ENCODE measurements around the gene ATP10A. TPM values are rescaled to one million over a fixed set of nuclear protein-coding genes. Genes with fewer than 3 reads are reported as not detected.
"Not testable (repeated sequence)": the region's sequence is repeated elsewhere in the genome, so short reads cannot be mapped to it uniquely, and the experiment has no call there.

The ATP10A gene
- total RNA-seq, 1 experiment from 2014 or later = 3.0 TPM

DNA sequence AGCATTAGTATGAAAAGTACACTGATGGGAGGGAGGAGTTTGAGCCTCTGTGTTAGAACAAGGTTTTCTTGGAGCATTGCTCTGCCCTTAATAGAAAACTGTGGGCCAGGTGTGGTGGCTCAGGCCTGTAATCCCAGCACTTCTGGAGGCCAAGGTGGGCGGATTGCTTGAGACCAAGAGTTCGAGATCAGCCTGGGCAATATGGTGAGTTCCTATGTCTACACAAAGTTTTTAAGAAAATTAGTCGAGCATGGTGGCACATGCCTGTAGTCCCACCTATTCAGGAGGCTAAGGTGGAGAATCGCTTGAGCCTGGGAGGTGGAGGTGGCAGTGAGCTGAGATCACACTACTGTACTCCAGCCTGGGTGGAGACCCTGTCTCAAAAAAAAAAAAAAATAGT, 103.7 kb downstream of the ATP10A start:
- DNase-seq = no peak
- no peak overlapping the region for H3K27ac Mint-ChIP-seq (ENCODE audit: unreplicated experiment)
- CTCF ChIA-PET = no interaction called here
- no peak overlapping the region for H3K4me3 Mint-ChIP-seq (ENCODE audit: low read depth, unreplicated experiment)
- BruUV-seq (replicated peaks) = no TSS peak
- TF ChIP-seq, protein P1, sequence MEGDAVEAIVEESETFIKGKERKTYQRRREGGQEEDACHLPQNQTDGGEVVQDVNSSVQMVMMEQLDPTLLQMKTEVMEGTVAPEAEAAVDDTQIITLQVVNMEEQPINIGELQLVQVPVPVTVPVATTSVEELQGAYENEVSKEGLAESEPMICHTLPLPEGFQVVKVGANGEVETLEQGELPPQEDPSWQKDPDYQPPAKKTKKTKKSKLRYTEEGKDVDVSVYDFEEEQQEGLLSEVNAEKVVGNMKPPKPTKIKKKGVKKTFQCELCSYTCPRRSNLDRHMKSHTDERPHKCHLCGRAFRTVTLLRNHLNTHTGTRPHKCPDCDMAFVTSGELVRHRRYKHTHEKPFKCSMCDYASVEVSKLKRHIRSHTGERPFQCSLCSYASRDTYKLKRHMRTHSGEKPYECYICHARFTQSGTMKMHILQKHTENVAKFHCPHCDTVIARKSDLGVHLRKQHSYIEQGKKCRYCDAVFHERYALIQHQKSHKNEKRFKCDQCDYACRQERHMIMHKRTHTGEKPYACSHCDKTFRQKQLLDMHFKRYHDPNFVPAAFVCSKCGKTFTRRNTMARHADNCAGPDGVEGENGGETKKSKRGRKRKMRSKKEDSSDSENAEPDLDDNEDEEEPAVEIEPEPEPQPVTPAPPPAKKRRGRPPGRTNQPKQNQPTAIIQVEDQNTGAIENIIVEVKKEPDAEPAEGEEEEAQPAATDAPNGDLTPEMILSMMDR (IDR thresholded peaks at IDR 0.05; ENCODE audit: unreplicated experiment) = no peak
- H3K36me3 Mint-ChIP-seq (ENCODE audit: insufficient read depth, unreplicated experiment) = no peaks in the 10 kb centered on the region
- H3K4me1 Mint-ChIP-seq (ENCODE audit: low read depth, unreplicated experiment) = no peaks in the 10 kb centered on the region
- H3K9me3 Mint-ChIP-seq (ENCODE audit: low read depth, unreplicated experiment) = no peaks in the 10 kb centered on the region
- H3K27me3 Mint-ChIP-seq (ENCODE audit: unreplicated experiment) = no peaks in the 10 kb centered on the region
- intact Hi-C loops (cut with micrococcal nuclease; ENCODE audit: unreplicated experiment) = no loop called here

DNA sequence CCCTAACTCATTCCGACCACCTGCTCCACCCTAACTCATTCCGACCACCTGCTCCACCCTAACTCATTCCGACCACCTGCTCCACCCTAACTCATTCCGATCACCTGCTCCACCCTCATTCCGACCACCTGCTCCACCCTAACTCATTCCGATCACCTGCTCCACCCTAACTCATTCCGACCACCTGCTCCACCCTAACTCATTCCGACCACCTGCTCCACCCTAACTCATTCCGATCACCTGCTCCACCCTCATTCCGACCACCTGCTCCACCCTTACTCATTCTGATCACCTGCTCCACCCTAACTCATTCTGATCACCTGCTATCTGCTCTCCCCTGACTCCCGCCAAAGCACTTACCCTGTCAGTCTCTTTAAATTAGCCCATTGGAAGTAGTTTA, 104.5 kb downstream of the ATP10A start:
- H3K36me3 Mint-ChIP-seq (ENCODE audit: insufficient read depth, unreplicated experiment); H3K4me1 Mint-ChIP-seq (ENCODE audit: low read depth, unreplicated experiment); intact Hi-C loops (cut with micrococcal nuclease; ENCODE audit: unreplicated experiment); DNase-seq; H3K27ac Mint-ChIP-seq (ENCODE audit: unreplicated experiment); BruUV-seq (replicated peaks); H3K9me3 Mint-ChIP-seq (ENCODE audit: low read depth, unreplicated experiment); H3K27me3 Mint-ChIP-seq (ENCODE audit: unreplicated experiment); CTCF ChIA-PET; H3K4me3 Mint-ChIP-seq (ENCODE audit: low read depth, unreplicated experiment): not testable (repeated sequence)

DNA sequence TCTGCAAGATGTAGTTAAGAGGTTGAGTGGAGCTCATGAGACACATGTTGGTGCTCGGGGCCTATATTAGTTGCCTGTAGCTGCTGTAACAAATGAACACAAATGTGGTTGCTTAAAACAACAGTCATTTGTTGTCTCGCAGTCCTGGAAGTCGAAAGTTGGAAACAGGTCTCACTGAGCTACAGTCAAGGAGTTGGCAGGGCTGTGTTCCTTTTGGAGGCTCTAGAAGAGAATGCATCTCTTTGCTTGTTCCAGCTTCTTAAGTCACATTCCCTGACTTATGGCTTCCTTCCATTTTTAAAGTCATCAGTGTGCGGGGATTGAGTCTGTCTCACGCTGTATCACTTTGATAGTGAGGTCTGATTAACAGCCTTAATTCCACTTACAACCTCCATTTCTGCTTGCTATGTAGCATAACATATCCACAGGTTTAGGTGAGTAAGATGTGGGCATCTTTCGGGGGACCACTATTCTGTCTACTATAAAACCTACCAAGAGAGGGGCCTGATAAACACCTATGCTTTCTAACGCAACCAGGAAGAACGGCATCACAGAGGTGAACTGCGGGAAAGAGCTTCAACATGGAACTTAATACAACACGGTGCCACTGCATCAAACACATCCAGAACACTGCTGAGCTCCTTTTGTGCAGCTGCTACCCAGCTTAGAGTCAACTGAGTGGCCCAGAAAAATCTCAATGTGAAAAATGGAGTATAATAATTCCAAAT, 119.4 kb downstream of the ATP10A start:
- H3K4me3 Mint-ChIP-seq (ENCODE audit: low read depth, unreplicated experiment) = no peak overlapping the region
- TF ChIP-seq, protein P1 (IDR thresholded peaks at IDR 0.05; ENCODE audit: unreplicated experiment) = no peak
- no peak for DNase-seq
- H3K36me3 Mint-ChIP-seq (ENCODE audit: insufficient read depth, unreplicated experiment) = no peaks in the 10 kb centered on the region
- BruUV-seq (replicated peaks) = no TSS peak
- no peaks in the 10 kb centered on the region for H3K9me3 Mint-ChIP-seq (ENCODE audit: low read depth, unreplicated experiment)
- CTCF ChIA-PET = no interaction called here
- H3K27me3 Mint-ChIP-seq (ENCODE audit: unreplicated experiment) = no peaks in the 10 kb centered on the region
- no peaks in the 10 kb centered on the region for H3K4me1 Mint-ChIP-seq (ENCODE audit: low read depth, unreplicated experiment)
- no peak overlapping the region for H3K27ac Mint-ChIP-seq (ENCODE audit: unreplicated experiment)
- intact Hi-C loops (cut with micrococcal nuclease; ENCODE audit: unreplicated experiment) = no loop called here

DNA sequence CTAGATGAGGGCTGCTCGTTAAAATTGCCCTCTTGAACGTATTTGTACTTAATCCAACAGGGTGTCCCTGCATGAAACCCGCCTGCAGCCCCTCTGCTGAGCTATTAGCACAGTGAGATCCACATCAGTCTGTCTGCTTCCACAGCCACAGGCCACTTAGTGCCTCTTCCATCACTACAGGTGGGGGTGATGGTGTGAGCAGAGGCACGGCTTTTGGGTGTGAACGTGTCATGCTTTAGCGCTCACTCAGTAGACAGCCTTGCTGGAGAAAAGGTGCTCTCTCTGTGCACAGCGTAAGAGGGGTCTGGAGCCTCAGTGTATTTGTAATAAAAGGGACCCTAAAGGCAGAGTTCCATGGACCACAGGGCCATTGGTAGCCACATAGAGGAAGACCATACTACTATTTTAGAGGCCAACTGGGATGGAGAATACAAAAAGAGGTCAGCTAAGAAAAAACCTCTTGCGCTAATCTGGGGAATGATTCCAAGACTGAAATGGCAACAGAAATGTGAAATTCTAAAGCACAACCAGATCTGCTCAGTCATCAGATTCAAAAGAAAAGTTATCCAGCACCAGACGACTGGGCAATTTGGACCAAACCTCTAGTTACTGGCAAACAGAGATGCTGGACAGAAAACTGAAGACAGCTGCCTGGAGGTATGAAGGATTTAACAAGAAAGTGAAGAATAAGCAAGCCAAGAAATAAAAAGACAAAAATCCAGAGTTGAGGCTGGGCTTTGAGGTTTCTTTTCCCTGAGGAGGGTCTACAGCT, 120.2 kb downstream of the ATP10A start:
- no peaks in the 10 kb centered on the region for H3K4me1 Mint-ChIP-seq (ENCODE audit: low read depth, unreplicated experiment)
- TF ChIP-seq, protein P1 (IDR thresholded peaks at IDR 0.05; ENCODE audit: unreplicated experiment) = no peak
- no peak overlapping the region for H3K27ac Mint-ChIP-seq (ENCODE audit: unreplicated experiment)
- no peaks in the 10 kb centered on the region for H3K9me3 Mint-ChIP-seq (ENCODE audit: low read depth, unreplicated experiment)
- no peaks in the 10 kb centered on the region for H3K36me3 Mint-ChIP-seq (ENCODE audit: insufficient read depth, unreplicated experiment)
- no peak overlapping the region for H3K4me3 Mint-ChIP-seq (ENCODE audit: low read depth, unreplicated experiment)
- BruUV-seq (replicated peaks) = no TSS peak
- H3K27me3 Mint-ChIP-seq (ENCODE audit: unreplicated experiment) = no peaks in the 10 kb centered on the region
- no peak for DNase-seq
- CTCF ChIA-PET = no interaction called here
- intact Hi-C loops (cut with micrococcal nuclease; ENCODE audit: unreplicated experiment) = no loop called here

Data from Calu3 (cell line).